ENCODE measurements around the gene GALNT2. TPM values are rescaled to one million over a fixed set of nuclear protein-coding genes. Genes with fewer than 3 reads are reported as not detected.

The GALNT2 gene
- total and polyA plus RNA-seq, 9 of the 15 experiments (the other 6 are each of a cell fraction or from before 2014, with no cell fraction given): 1.6 to 106 (median 51.9) TPM

GRCh38 chr1:230144758-230145504 lies 77.9 kb downstream of the GALNT2 start (continued):
- TF ChIP-seq TAF15 (IDR thresholded peaks at IDR 0.05; ENCODE audit: low read depth, low read length) (no peak), FOS (IDR thresholded peaks at IDR 0.05; ENCODE audit: extremely low read depth, insufficient read length) (no peak), ZNF778 (CRISPR knock-in tag; IDR thresholded peaks at IDR 0.05) (no peak), HDAC6 (IDR thresholded peaks at IDR 0.05; ENCODE audit: low read depth, low read length) (no peak), NFE2 (IDR thresholded peaks at IDR 0.05; ENCODE audit: low read depth) (peak; percentile 35; the same call in 1 of the 2 replicates), MAFF (IDR thresholded peaks at IDR 0.05; ENCODE audit: low read length) (peak; percentile 64), RBM15 (IDR thresholded peaks at IDR 0.05; ENCODE audit: insufficient read depth, low read length) (no peak), ZNF175 (CRISPR knock-in tag; IDR thresholded peaks at IDR 0.05; ENCODE audit: low read depth) (peak; percentile 19; the same call in 1 of the 2 replicates), SMAD4 (CRISPR knock-in tag; conservative IDR thresholded peaks at IDR 0.05) (0 out of 2 replicates have a peak, but pooled peaks have one; percentile 29), BRCA1 (IDR thresholded peaks at IDR 0.05) (no peak), BRCA1 (CRISPR knock-in tag; IDR thresholded peaks at IDR 0.05) (no peak), KDM1A (IDR thresholded peaks at IDR 0.05) (peak in 1 of 2 experiments; percentile 47; a peak in 2 of 4 replicates), EP300 (IDR thresholded peaks at IDR 0.05; ENCODE audit: low read length) (no peak), SIN3B (IDR thresholded peaks at IDR 0.05; ENCODE audit: low read depth) (no peak), TCF3 (CRISPR knock-in tag; IDR thresholded peaks at IDR 0.05) (peak; percentile 73), EHMT2 (IDR thresholded peaks at IDR 0.05) (0 out of 2 replicates have a peak, but pooled peaks have one; percentile 30), JUNB (CRISPR knock-in tag; conservative IDR thresholded peaks at IDR 0.05) (0 out of 2 replicates have a peak, but pooled peaks have one; percentile 1), ZNF23 (CRISPR knock-in tag; IDR thresholded peaks at IDR 0.05) (0 out of 2 replicates have a peak, but pooled peaks have one; percentile 34), FOXJ3 (CRISPR knock-in tag; IDR thresholded peaks at IDR 0.05) (no peak), TCF15 (CRISPR knock-in tag; IDR thresholded peaks at IDR 0.05) (peak; percentile 57; the same call in 1 of the 2 replicates), SRSF3 (IDR thresholded peaks at IDR 0.05; ENCODE audit: insufficient read depth, low read length) (no peak), MAZ (CRISPR knock-in tag; conservative IDR thresholded peaks at IDR 0.05 in 1 of 2, IDR thresholded peaks at IDR 0.05 in 1 of 2) (no peak), RREB1 (CRISPR knock-in tag; IDR thresholded peaks at IDR 0.05) (0 out of 2 replicates have a peak, but pooled peaks have one; percentile 53)

Measured in K562 (cell line).